ENCODE measurements around the gene KIAA1671. TPM values are rescaled to one million over a fixed set of nuclear protein-coding genes. Genes with fewer than 3 reads are reported as not detected.

Gene KIAA1671
- total RNA-seq, 2 donors from 2014 or later: 82.5 to 94.3 TPM

DNA sequence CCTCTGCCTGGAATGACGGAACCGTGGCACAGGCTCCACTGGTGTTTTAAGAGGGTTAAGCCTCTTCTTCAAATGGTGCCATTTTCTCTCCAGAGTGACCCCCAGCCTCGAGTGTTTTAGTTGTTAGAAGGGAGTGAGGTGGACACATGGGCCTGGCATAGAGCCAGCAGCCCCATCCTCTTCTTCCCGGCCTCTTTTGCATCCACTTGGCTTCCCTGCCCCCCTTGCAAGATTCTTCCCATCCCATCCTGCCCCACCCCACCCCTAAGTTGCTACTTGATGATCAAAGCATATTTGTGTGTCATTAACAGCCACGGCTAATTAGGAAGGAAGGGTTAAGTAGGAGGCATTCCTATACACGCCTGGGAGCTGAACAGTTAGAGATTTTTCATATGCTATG is 174.8 kb downstream of the KIAA1671 start:
- no peak for DNase-seq
- H3K9ac ChIP-seq (ENCODE audit: low read depth in 2 of 2, low read length in 2 of 2): no peak overlapping the region
- intact Hi-C loops (cut with DNase I): no loop called here
- no peaks in the 10 kb centered on the region for H3K36me3 ChIP-seq
- no peak overlapping the region for H3K4me3 ChIP-seq
- H3K9me3 ChIP-seq: no peaks in the 10 kb centered on the region
- TF ChIP-seq, protein P1, sequence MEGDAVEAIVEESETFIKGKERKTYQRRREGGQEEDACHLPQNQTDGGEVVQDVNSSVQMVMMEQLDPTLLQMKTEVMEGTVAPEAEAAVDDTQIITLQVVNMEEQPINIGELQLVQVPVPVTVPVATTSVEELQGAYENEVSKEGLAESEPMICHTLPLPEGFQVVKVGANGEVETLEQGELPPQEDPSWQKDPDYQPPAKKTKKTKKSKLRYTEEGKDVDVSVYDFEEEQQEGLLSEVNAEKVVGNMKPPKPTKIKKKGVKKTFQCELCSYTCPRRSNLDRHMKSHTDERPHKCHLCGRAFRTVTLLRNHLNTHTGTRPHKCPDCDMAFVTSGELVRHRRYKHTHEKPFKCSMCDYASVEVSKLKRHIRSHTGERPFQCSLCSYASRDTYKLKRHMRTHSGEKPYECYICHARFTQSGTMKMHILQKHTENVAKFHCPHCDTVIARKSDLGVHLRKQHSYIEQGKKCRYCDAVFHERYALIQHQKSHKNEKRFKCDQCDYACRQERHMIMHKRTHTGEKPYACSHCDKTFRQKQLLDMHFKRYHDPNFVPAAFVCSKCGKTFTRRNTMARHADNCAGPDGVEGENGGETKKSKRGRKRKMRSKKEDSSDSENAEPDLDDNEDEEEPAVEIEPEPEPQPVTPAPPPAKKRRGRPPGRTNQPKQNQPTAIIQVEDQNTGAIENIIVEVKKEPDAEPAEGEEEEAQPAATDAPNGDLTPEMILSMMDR (IDR thresholded peaks at IDR 0.05): no peak
- H3K4me1 ChIP-seq: peaks cover 12% of the 10 kb centered on the region
- no peak overlapping the region for H3K27ac ChIP-seq
- no peaks in the 10 kb centered on the region for H3K27me3 ChIP-seq

DNA sequence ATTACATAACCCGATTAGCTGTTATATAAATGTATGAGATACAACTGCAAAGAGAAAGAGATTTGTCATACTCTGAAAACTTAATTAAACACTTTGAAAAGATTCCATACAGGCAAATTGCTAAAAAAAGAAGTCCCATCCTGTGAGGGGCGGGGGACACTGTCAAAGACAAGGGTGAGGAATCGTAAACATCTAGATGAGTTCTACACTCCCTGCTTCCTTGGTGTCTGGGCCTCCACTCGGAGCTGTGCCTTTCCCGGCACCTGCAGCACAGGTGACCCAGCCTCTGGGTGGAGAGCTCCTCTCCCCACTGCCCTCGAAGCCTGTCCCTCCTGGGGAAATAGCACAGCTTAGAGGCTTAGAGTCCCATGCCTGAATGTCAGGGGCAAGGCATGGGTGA is 177.9 kb downstream of the KIAA1671 start:
- H3K9me3 ChIP-seq: no peaks in the 10 kb centered on the region
- peaks cover 22% of the 10 kb centered on the region for H3K4me1 ChIP-seq
- no peaks in the 10 kb centered on the region for H3K36me3 ChIP-seq
- no peak overlapping the region for H3K27ac ChIP-seq
- intact Hi-C loops (cut with DNase I): no loop called here
- TF ChIP-seq, protein P1 (IDR thresholded peaks at IDR 0.05): no peak
- H3K27me3 ChIP-seq: no peaks in the 10 kb centered on the region
- H3K4me3 ChIP-seq: no peak overlapping the region
- peak overlapping the region in 1 of 2 donors; percentile 64 for H3K9ac ChIP-seq (ENCODE audit: low read depth in 2 of 2, low read length in 2 of 2)
- peak; percentile 52 for DNase-seq

DNA sequence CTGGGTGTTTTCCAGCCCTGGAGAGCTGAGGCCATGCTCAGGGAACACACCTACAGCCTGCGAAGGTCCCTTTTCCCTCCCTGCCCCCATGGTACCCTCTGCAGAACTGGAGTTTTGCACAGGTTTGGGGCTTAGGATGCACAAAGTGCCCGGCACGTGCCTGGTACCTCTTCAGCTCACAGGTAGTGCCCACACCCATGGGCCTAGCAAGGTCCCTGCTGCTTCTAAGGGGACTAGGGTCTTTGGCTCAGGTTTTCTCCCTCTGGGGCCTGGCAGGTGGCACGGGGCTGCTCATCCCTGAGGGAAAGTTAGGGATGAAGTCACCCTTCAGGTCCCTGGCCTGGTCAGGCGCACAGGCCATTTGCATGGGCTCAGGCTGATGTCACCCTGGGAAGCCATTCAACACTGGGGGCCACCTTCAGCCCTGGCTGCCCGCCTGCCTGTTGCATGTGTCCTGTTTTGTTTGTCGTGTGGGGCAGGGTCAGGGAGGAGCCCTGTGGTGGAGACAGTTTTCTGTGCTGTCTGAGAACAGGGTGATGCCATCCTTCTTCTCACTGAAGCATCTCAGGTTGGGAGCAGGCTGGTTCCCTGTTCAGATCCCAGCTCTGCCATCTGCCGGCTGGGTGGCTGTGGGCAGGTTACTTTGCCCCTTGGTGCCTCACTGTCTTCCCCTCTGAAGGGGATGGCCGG is 178.8 kb downstream of the KIAA1671 start:
- Histone ChIP-seq H3K4me1 (peaks cover 22% of the 10 kb centered on the region), H3K27me3 (no peaks in the 10 kb centered on the region), H3K27ac (no peak overlapping the region), H3K4me3 (no peak overlapping the region), H3K36me3 (no peaks in the 10 kb centered on the region), H3K9me3 (no peaks in the 10 kb centered on the region), H3K9ac (ENCODE audit: low read depth in 2 of 2, low read length in 2 of 2) (peak overlapping the region in 1 of 2 donors; percentile 49)
- TF ChIP-seq, protein P1 (IDR thresholded peaks at IDR 0.05): no peak
- intact Hi-C loops (cut with DNase I): no loop called here
- peak; percentile 50 for DNase-seq

DNA sequence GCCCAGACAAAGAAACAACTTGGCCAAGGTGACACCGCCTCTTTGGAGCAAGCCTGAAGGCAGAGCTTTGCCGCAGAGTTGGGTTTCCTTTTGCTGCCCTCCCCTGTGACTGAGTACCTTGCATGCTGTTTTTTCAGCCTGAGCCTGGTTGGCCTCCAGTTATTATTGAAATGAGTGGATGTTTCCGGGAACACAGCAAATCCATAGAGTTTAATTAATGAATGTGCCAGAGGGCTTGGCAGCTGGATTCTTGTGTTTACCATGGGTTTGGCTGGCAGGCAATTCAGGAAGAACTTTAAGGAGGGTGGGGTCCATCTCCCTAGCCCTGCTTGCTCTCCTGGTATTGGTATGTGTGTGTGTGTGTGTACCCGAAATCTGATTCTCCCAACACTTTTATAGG is 181.5 kb downstream of the KIAA1671 start:
- Histone ChIP-seq H3K4me1 (peaks cover 22% of the 10 kb centered on the region), H3K27ac (peak overlapping the region; percentile 77), H3K9me3 (no peaks in the 10 kb centered on the region), H3K36me3 (no peaks in the 10 kb centered on the region), H3K4me3 (no peak overlapping the region), H3K9ac (ENCODE audit: low read depth in 2 of 2, low read length in 2 of 2) (peak overlapping the region in 1 of 2 donors; percentile 63), H3K27me3 (no peaks in the 10 kb centered on the region)
- DNase-seq: peak; percentile 78
- TF ChIP-seq, protein P1 (IDR thresholded peaks at IDR 0.05): no peak
- intact Hi-C loops (cut with DNase I): no loop called here

GRCh38 chr22:25134451-25134850 is 181.9 kb downstream of the KIAA1671 start:
- Histone ChIP-seq H3K9ac (ENCODE audit: low read depth in 2 of 2, low read length in 2 of 2) (peak overlapping the region in 1 of 2 donors; percentile 63), H3K36me3 (no peaks in the 10 kb centered on the region), H3K4me1 (peaks cover 22% of the 10 kb centered on the region), H3K4me3 (no peak overlapping the region), H3K27ac (peak overlapping the region; percentile 77), H3K27me3 (no peaks in the 10 kb centered on the region), H3K9me3 (no peaks in the 10 kb centered on the region)
- TF ChIP-seq, protein P1 (IDR thresholded peaks at IDR 0.05): no peak
- intact Hi-C loops (cut with DNase I): no loop called here
- peak; percentile 43 for DNase-seq

Data from colonic mucosa (tissue), 4 donors.